CD4-positive, alpha-beta T cell treated with Interleukin-17A for 1 hour (primary cell): ENCODE data around the gene GINS2.

ENCODE experiments used
- DNase-seq: peaks from one replicate; pipeline ENCODE4 v3.0.0-alpha.2; 2020

The GINS2 gene

GRCh38 chr16:85687651-85688471, 893 bp downstream of the GINS2 start:
- no peak for DNase-seq

GRCh38 chr16:85686912-85687591, 1.7 kb downstream of the GINS2 start:
- no peak for DNase-seq

- DNase-seq: no peak
Observed at GRCh38 chr16:85685251-85685650, 3.5 kb downstream of the GINS2 start.

DNA sequence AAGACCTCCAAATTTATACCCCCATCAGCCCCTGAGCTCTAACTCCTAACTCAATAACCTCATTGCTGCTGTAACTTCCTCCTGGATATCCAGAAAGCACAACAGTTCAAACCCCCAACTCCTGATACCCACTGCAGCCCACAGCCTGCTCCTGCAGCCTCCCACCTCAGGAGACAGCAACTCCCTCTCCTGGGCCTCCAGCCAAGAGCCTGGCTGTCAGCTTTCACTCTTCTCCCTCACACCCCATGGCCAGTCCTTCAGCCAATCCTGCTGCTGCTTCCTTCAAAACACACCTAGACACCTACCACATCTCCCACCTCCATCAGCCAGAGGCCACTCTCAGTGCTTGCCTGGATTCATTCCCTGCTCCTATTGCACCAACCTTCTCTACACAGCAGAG, 5.4 kb downstream of the GINS2 start:
- DNase-seq: no peak

- DNase-seq: no peak
Observed at GRCh38 chr16:85682516-85682915, 6.2 kb downstream of the GINS2 start.

DNA sequence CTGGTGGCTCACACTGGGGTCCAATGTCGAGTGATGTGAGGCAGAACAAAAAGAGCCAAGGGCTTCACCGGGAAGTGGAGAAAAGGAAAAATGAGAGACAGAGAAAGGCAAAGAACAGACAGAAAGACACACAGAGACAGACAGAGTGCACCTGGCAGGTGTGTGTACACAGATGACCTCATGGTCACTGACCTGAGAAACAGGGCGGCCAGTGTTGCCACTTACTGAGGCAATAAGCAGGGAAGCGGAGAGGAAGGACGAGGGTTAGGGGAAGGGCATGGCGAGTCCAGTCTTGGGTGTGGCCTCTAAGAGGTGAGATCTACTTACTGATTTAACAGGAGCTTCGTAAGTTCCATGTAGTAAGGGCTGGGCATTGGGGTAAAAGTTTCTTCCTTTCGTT, 7.5 kb downstream of the GINS2 start:
- no peak for DNase-seq

GRCh38 chr16:85680352-85680944, 8.3 kb downstream of the GINS2 start:
- DNase-seq: peak; percentile 5

- DNase-seq: no peak
Observed at GRCh38 chr16:85679870-85680269, 8.9 kb downstream of the GINS2 start.

GRCh38 chr16:85678821-85679220, 9.9 kb downstream of the GINS2 start:
- no peak for DNase-seq

GRCh38 chr16:85678016-85678415, 10.7 kb downstream of the GINS2 start:
- no peak for DNase-seq

GRCh38 chr16:85677383-85677967, 11.3 kb downstream of the GINS2 start:
- no peak for DNase-seq

DNA sequence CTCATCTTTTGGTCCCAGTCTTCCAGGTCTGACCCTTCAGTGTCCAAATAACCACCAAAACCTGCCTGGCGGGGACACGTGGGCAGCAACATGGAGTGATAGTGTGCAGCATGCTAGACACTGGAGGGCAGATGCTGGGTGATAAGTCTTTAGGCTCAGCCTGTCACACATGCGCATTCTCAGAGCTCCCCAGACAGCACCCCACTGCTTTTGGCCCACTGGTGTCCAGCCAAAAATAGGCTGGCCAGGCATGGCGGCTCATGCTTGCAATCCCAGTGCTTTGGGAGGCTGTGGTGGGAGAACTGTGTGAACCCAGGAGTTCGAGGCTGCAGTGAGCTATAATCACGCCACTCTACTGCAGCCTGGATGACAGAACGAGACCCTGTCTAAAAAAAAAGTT, 12.3 kb downstream of the GINS2 start:
- DNase-seq: no peak

DNA sequence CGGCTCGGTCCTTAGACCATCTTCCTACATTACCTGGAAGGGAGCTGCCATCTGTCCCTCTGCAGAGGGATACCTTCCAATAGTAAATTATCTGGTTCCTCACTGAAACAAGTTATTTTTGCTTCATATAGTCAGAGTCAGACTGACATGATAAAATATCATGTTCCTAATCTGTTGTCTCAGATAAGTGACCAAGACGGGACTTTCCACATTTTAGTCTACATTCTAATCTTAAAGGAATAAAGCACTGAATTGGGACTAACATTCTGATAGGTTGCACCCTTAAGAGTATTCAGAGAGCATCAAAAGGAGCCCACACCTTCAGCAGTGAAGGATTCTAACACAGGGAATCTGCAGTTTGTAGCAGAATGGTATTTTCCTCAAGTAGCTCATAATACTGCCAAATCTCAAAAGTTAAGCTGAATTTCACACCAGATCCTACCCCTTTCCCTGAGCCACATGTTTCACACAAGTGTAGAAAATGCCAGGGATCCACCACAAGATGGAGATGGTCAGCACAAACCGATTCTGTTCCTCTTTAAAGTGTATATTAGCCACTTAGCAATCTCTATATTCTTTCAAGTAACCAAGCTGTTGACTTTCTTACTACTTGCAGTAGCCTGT, 13.4 kb downstream of the GINS2 start:
- DNase-seq: no peak

DNA sequence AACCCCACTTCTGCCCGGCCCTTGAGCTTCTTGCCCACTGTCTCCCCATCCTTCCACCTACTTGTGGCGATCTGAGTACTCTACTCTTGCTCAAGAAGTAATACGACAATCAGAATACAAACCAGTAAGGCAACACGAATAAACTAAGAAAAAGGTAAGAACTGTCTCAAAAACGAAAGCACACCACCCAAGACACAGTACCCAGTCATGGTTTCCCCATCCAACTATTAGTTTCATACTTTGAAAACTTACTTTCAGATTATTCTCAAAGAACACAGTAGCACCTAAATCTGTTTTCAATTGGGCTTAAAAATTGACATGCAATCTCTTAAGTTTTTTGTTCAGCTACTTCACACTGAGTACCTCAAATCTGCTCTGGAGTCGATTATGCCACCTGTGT, 13.9 kb downstream of the GINS2 start:
- DNase-seq: no peak

GRCh38 chr16:85674418-85674755, 14.4 kb downstream of the GINS2 start:
- no peak for DNase-seq

DNA sequence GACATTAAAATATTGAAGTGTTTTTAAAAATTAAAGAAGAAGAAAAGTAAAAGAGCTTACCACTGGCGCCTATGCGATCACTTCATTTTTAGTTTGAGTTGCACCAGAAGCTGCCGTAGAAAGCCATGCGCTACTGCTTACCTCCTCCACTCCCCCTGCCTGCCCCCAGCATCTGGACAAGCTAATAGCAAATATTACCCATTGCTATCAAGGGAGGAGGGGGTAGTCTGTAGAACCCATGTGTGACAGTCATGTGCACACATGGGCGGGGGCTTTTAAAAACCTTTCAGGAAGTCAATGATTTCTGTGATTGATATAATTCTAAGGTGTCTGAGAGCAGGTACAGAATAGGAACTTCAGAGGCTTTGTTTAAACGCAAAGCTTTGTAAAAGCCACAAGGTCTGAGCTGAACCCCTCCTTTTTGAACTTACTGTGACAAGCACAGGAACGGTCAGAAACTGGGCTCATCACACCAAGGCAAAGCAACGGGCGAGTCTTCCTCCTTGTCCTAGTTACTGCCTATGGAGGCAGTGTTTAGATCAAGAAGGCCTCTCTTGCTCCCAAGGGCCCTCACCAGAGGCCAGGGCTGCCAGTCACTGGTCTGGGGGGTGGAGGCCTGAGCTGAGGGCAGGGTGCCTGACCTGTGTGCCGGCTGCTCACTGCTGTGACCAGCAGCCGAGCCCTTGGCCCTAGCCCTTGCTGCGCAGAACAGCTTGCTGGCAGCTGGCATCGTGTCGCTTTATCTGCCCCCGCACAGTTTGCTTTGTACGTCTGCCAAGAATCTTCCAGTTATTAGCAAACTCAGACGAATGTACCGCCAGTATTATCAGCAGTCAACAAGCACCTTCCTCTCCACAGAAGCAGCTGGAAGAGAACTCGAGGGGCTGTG, 15.0 kb downstream of the GINS2 start:
- DNase-seq: no peak

DNA sequence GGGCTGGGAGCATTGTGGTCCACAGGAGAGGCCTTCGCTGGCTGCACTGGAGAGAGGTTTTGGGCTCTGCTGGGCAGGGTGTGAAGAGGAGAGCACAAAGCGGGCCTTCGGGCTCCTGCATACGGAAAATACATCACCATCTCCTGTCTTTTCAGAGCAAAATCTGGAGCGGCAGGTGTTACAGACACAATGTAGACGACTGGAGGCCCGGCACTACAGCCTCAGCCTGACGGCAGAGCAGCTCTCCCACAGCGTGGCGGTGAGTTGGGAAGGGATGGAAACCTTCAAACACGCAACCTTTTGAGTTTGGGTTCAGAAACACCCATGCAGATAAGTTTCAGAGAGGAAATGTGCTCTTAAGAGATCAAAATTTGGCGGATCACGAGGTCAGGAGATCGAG, 17.9 kb downstream of the GINS2 start:
- DNase-seq: no peak

GRCh38 chr16:85668676-85669424, 19.9 kb downstream of the GINS2 start:
- no peak for DNase-seq

- no peak for DNase-seq
Observed at GRCh38 chr16:85667841-85668413, 20.8 kb downstream of the GINS2 start.

DNA sequence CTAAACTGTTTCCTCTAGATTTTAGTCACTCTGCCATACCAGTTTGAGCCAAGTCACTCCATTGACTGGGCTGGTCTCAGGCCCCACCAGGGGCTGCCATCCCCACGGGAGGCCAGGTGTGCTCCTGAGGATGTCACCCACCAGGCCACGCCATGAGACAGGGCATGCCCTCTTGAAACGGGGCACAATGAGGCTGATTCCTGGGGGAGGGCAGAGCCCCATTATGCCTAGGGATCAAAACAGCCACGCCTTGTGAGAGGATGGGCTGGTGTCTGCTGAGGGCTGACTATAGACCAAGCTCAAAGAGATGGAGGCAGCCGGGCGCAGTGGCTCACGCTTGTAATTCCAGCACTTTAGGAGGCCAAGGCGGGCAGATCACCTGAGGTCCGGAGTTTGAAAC, 21.5 kb downstream of the GINS2 start:
- no peak for DNase-seq

GRCh38 chr16:85665929-85666328, 22.8 kb downstream of the GINS2 start:
- no peak for DNase-seq
